NCI-H187 (cell line): ENCODE data around the gene TPBGL.

Experiments
- DNase-seq, 2 experiments: peaks; one replicate each; lab custom pipeline; 2025; lab: John Stamatoyannopoulos, UW

TPBGL gene

GRCh38 chr11:75246006-75246670, 5.6 kb downstream of the TPBGL start:
- no peak for DNase-seq

GRCh38 chr11:75246671-75247350, 6.2 kb downstream of the TPBGL start:
- DNase-seq = no peak

- DNase-seq = no peak
Observed at GRCh38 chr11:75248924-75249256, 8.3 kb downstream of the TPBGL start.

- no peak for DNase-seq
Observed at GRCh38 chr11:75249704-75250103, 9.1 kb downstream of the TPBGL start.

GRCh38 chr11:75254326-75254725, 13.8 kb downstream of the TPBGL start:
- DNase-seq = no peak

GRCh38 chr11:75260396-75261170, 20.0 kb downstream of the TPBGL start:
- no peak for DNase-seq

GRCh38 chr11:75261902-75262361, 21.4 kb downstream of the TPBGL start:
- no peak for DNase-seq

- DNase-seq = no peak
Observed at GRCh38 chr11:75262436-75262835, 21.9 kb downstream of the TPBGL start.

- DNase-seq = no peak
Observed at GRCh38 chr11:75262961-75263852, 22.6 kb downstream of the TPBGL start.

- no peak for DNase-seq
Observed at GRCh38 chr11:75263944-75264349, 23.4 kb downstream of the TPBGL start.

- DNase-seq = no peak
Observed at GRCh38 chr11:75264356-75264755, 23.8 kb downstream of the TPBGL start.

GRCh38 chr11:75264971-75265370, 24.4 kb downstream of the TPBGL start:
- no peak for DNase-seq

- no peak for DNase-seq
Observed at GRCh38 chr11:75265851-75266531, 25.4 kb downstream of the TPBGL start.

- no peak for DNase-seq
Observed at GRCh38 chr11:75267171-75267970, 26.8 kb downstream of the TPBGL start.

GRCh38 chr11:75268626-75269366, 28.2 kb downstream of the TPBGL start:
- no peak for DNase-seq

- DNase-seq = no peak
Observed at GRCh38 chr11:75269367-75269660, 28.7 kb downstream of the TPBGL start.

- no peak for DNase-seq
Observed at GRCh38 chr11:75269896-75270295, 29.3 kb downstream of the TPBGL start.

- DNase-seq = no peak
Observed at GRCh38 chr11:75270896-75271418, 30.4 kb downstream of the TPBGL start.

- no peak for DNase-seq
Observed at GRCh38 chr11:75271730-75272129, 31.2 kb downstream of the TPBGL start.

GRCh38 chr11:75272391-75272790, 31.8 kb downstream of the TPBGL start:
- no peak for DNase-seq
